Left lung (tissue), 10 donors: ENCODE data around the gene CDC37L1. TPM values are rescaled to one million over a fixed set of nuclear protein-coding genes. Genes with fewer than 3 reads are reported as not detected.

Experiments used
- ATAC-seq: fragments of 200-7000 bp; cut with Tn5 transposase; one replicate; pipeline ENCODE4 v1.9.1; 2020; ENCODE audit warnings: moderate library complexity
- DNase-seq, 4 donors: peaks; one replicate each; pipeline ENCODE4 v3.0.0-alpha.2; 2013 to 2020
- H3K27ac ChIP-seq, 2 donors: fragments of 200-600 bp; sonication (generic) in 1 of 2; one replicate each; pipeline versions ENCODE4 v1.5.0 to v1.8.0; 2020 to 2021
- H3K27me3 ChIP-seq, 2 donors: fragments of 200-600 bp; sonication (generic) in 1 of 2; one replicate each; pipeline versions ENCODE4 v1.5.0 to v1.8.0; 2020 to 2021
- H3K36me3 ChIP-seq, 2 donors: fragments of 200-600 bp; sonication (generic) in 1 of 2; one replicate each; pipeline versions ENCODE4 v1.5.0 to v1.8.0; 2020 to 2021
- H3K4me1 ChIP-seq, 2 donors: fragments of 200-600 bp; one replicate each; pipeline ENCODE4 v1.8.0; 2021
- H3K4me3 ChIP-seq, 2 donors: fragments of 200-600 bp; sonication (generic) in 1 of 2; one replicate each; pipeline versions ENCODE4 v1.5.0 to v1.8.0; 2020 to 2021; ENCODE audit warnings: mild to moderate bottlenecking in 1 of 2
- H3K9me3 ChIP-seq, 2 donors: fragments of 200-600 bp; sonication (generic) in 1 of 2; one replicate each; pipeline versions ENCODE4 v1.5.0 to v1.8.0; 2020 to 2021
- intact Hi-C, 2 donors: fragments of 100-400 bp; cut with DNase I; formaldehyde crosslinking; loops; one replicate each; pipeline versions ENCODE4 v1.11.2 to v1.14.2; 2022
- polyA plus RNA-seq, 6 donors: library from polyadenylated mRNA; unstranded; fragments of 120-200 nt; gene quantifications; one replicate each; pipeline ENCODE4 v1.2.1, GENCODE V29; 2013; ENCODE audit not compliant: insufficient read length in 6 of 6
- total RNA-seq, 2 donors: library from RNA; stranded (reverse); fragmentation: NEBNext Ultra II Directional; extraction: Animal tissue kit (Norgen Biotek cat#: 25700); gene quantifications; one replicate each; pipeline ENCODE4 v1.2.1, GENCODE V29; 2021
- TF ChIP-seq, protein P1 (sequence below), 2 donors: fragments of 200-600 bp; sonication (generic) in 1 of 2; IDR thresholded peaks; one replicate each; pipeline versions ENCODE4 v1.5.0 to v1.8.0; 2021; ENCODE audit warnings: antibody characterized with exemption in 2 of 2
- donor health status: DM: no; HTN: yes; CAD: no.
- donor health status: DM: no; HTN: no; CAD: no.

CDC37L1 gene
- total and polyA plus RNA-seq, 8 donors: 13.9 to 19.2 (median 15.8) TPM

DNA sequence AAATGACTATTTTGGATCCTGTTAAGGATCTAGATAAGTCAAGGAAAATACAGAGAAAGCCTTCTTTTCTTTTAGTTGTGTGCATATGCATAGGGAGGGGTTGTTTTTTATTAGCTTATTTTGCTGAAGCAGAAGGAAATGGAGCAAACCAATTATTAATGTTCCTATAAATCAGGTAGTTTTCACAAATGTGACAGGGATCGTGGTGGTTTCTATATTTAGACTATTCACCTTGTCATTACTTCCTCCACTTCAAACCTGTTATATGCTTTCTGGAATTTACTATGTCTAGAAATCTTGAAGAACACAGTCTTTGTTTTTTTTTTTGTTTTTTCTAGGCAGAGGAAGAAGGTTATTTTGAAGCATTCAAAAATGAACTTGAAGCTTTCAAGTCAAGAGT lies 22.2 kb downstream of the CDC37L1 start:
- Histone ChIP-seq H3K36me3 (peaks cover 0 to 64% of the 10 kb centered on the region in 2 donors), H3K27ac (no peak overlapping the region), H3K4me3 (no peak overlapping the region), H3K27me3 (no peaks in the 10 kb centered on the region), H3K4me1 (no peaks in the 10 kb centered on the region), H3K9me3 (no peaks in the 10 kb centered on the region)
- ATAC-seq (no peak), DNase-seq (no peak)
- intact Hi-C loops: no loop called here
- TF ChIP-seq, protein P1, sequence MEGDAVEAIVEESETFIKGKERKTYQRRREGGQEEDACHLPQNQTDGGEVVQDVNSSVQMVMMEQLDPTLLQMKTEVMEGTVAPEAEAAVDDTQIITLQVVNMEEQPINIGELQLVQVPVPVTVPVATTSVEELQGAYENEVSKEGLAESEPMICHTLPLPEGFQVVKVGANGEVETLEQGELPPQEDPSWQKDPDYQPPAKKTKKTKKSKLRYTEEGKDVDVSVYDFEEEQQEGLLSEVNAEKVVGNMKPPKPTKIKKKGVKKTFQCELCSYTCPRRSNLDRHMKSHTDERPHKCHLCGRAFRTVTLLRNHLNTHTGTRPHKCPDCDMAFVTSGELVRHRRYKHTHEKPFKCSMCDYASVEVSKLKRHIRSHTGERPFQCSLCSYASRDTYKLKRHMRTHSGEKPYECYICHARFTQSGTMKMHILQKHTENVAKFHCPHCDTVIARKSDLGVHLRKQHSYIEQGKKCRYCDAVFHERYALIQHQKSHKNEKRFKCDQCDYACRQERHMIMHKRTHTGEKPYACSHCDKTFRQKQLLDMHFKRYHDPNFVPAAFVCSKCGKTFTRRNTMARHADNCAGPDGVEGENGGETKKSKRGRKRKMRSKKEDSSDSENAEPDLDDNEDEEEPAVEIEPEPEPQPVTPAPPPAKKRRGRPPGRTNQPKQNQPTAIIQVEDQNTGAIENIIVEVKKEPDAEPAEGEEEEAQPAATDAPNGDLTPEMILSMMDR (IDR thresholded peaks at IDR 0.05): no peak

DNA sequence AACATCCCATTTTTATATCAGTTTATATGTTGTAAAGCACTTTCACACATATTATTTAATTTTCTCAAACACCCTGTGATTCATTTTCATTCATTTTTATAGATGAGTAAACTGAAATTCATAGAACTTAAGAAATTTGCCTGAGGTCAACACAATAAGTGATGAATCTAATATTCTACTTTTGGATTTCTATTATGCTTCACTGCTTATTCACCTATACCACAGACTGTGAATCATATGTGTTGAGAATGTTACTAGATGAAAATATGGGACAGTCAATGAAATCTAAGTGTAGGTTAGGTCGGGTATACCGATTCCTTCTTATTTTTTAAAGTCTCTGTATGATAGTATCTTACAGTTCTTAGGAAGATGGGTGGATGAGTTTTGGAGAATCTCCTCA lies 24.8 kb downstream of the CDC37L1 start:
- Histone ChIP-seq H3K27ac (no peak overlapping the region), H3K4me3 (no peak overlapping the region), H3K27me3 (no peaks in the 10 kb centered on the region), H3K36me3 (peaks cover 0 to 46% of the 10 kb centered on the region in 2 donors), H3K4me1 (no peaks in the 10 kb centered on the region), H3K9me3 (no peaks in the 10 kb centered on the region)
- DNase-seq (no peak), ATAC-seq (no peak)
- TF ChIP-seq, protein P1 (IDR thresholded peaks at IDR 0.05): no peak
- intact Hi-C loops: no loop called here

GRCh38 chr9:4706021-4706420 lies 26.7 kb downstream of the CDC37L1 start:
- H3K36me3 ChIP-seq: peaks cover 0 to 47% of the 10 kb centered on the region in 2 donors
- no peaks in the 10 kb centered on the region for H3K4me1 ChIP-seq
- no peak for DNase-seq
- H3K27ac ChIP-seq: no peak overlapping the region
- H3K4me3 ChIP-seq: no peak overlapping the region
- H3K9me3 ChIP-seq: no peaks in the 10 kb centered on the region
- H3K27me3 ChIP-seq: no peaks in the 10 kb centered on the region
- intact Hi-C loops: no loop called here
- ATAC-seq: no peak
- TF ChIP-seq, protein P1 (IDR thresholded peaks at IDR 0.05): no peak

- Histone ChIP-seq H3K36me3 (peaks cover 0 to 42% of the 10 kb centered on the region in 2 donors), H3K27me3 (no peaks in the 10 kb centered on the region), H3K9me3 (no peaks in the 10 kb centered on the region), H3K4me3 (no peak overlapping the region), H3K4me1 (no peaks in the 10 kb centered on the region), H3K27ac (no peak overlapping the region)
- DNase-seq: no peak
- TF ChIP-seq, protein P1 (IDR thresholded peaks at IDR 0.05): no peak
- intact Hi-C loops: no loop called here
- no peak for ATAC-seq
These were observed 27.7 kb downstream of the CDC37L1 start for GRCh38 chr9:4706971-4707622.

DNA sequence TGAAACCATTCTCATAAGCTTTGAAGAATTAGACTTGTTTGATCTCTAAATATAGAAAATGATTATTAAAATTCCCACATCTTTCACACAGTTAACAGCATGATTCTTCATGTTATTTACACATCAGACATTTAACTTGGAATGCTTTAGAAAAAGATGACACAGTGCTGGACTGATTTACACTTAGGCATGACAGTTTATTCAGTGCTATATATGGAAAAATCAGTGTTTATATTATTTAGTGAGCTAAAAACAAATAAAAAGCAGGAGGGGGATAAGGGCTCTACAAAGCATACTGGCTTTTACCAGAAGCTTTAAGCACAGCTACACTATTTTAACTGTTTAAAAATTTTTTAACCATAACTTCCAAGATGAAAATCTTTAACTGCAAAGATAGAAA lies 30.0 kb downstream of the CDC37L1 start:
- Histone ChIP-seq H3K4me3 (no peak overlapping the region), H3K27me3 (no peaks in the 10 kb centered on the region), H3K9me3 (no peaks in the 10 kb centered on the region), H3K36me3 (peaks cover 0 to 40% of the 10 kb centered on the region in 2 donors), H3K27ac (no peak overlapping the region), H3K4me1 (no peaks in the 10 kb centered on the region)
- TF ChIP-seq, protein P1 (IDR thresholded peaks at IDR 0.05): no peak
- intact Hi-C loops: no loop called here
- no peak for ATAC-seq
- no peak for DNase-seq
